SK-N-MC (cell line): ENCODE results near the gene KTI12.

Experiments
- EZH2 ChIP-seq: fragments of 200-600 bp; sonication (generic); IDR thresholded peaks from one replicate; pipeline ENCODE4 v1.6.1; 2017; ENCODE audit warnings: antibody characterized with exemption
- FOXP2 ChIP-seq: optimal IDR thresholded peaks from 2 replicates; pipeline ENCODE3; 2011; ENCODE audit warnings: mild to moderate bottlenecking, moderate library complexity; ENCODE audit not compliant: insufficient read depth; ENCODE audit errors: extremely low read length, control extremely low read depth
- POLR2AphosphoS5 ChIP-seq: IDR thresholded peaks from 2 replicates; pipeline ENCODE4 v1.6.1; 2012; ENCODE audit warnings: mild to moderate bottlenecking, low read depth, low read length, borderline replicate concordance

DNA sequence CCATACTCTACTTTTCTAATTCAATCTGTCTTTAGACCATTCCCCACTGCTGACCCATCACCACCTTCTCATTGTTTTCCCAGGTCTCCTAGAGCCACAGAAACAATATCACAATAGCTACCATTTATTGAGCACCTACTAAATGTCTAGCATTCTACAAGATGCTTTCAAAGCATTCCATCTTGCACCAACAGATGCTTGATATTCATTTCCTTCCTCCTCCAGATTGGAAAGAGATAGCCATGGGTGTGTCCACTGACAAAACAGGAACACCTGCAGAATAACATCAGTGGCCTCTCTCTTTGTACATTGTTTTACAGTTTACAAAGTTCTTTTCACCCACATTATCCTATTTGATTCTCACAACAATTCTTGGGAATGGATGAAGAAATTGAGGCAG, 45.4 kb downstream of the KTI12 start:
- TF ChIP-seq POLR2AphosphoS5 (no peak), EZH2 (no peak), FOXP2 (no peak)
